ENCODE results near the gene C8G.

DNA sequence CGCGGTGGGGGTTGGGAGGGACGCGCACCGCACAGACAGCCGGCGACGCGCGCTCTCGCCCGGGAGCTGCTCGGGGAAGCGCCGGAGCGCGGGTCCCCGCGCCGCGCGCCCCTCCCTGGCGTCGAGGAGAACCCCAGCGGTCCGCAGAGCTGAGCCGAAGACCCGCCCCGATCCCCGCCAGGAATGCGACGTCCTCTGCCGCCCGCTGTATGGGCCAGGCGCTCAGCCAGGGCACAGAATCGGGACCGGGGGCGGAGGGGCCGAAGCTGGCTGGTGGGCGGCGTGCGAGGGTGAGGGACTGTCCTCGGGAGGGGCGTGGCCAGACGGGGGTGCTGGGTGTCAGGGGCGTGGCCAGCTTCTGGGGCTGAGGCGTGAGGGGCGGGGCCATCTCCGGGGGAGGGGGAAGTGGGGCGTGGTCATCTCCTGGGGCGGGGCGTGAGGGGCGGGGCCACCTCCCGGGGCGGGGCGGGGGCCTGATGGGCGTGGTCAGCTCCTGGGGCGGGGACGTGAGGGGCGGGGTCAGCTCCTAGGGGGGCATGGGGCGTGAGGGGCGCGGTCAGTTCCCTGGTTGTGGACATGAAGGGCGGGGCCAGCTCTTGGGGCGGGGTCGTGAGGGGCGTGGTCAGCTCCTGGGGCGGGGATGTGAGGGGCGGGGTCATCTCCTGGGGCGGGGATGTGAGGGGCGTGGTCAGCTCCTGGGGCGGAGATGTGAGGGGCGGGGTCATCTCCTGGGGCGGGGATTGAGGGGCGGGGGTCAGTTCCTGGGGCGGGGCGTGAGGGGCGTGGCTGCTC lies 33.2 kb downstream of the C8G start:
- TF ChIP-seq, protein P1, sequence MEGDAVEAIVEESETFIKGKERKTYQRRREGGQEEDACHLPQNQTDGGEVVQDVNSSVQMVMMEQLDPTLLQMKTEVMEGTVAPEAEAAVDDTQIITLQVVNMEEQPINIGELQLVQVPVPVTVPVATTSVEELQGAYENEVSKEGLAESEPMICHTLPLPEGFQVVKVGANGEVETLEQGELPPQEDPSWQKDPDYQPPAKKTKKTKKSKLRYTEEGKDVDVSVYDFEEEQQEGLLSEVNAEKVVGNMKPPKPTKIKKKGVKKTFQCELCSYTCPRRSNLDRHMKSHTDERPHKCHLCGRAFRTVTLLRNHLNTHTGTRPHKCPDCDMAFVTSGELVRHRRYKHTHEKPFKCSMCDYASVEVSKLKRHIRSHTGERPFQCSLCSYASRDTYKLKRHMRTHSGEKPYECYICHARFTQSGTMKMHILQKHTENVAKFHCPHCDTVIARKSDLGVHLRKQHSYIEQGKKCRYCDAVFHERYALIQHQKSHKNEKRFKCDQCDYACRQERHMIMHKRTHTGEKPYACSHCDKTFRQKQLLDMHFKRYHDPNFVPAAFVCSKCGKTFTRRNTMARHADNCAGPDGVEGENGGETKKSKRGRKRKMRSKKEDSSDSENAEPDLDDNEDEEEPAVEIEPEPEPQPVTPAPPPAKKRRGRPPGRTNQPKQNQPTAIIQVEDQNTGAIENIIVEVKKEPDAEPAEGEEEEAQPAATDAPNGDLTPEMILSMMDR (conservative IDR thresholded peaks at IDR 0.05; ENCODE audit: low read depth, low read length), result no peak
- no peak for TF ChIP-seq EZH2 (IDR thresholded peaks at IDR 0.05; ENCODE audit: low read length, unreplicated experiment)
- no peak for TF ChIP-seq EZH2phosphoT487 (IDR thresholded peaks at IDR 0.05; ENCODE audit: borderline replicate concordance, low read length)

Measured in PC-3 (cell line).